A673 (cell line): Measurements from ENCODE around the gene ARID3B. TPM values are rescaled to one million over a fixed set of nuclear protein-coding genes. Genes with fewer than 3 reads are reported as not detected.

Experiments used
- BruUV-seq: library from RNA; stranded (reverse); fragments of 400-500 nt; replicated peaks from 2 replicates; lab custom pipeline; 2021; lab: Mats Ljungman, UMichigan
- CTCF ChIA-PET: fragments of 300-600 bp; sonication (Branson Sonifier 250); formaldehyde crosslinking; loops from one replicate; lab custom pipeline; 2022; ENCODE audit warnings: antibody characterized with exemption; lab: Charles Lee
- POLR2A ChIA-PET: fragments of 300-600 bp; sonication (Branson Sonifier 250); formaldehyde crosslinking; loops from one replicate; lab custom pipeline; 2022; ENCODE audit warnings: antibody characterized with exemption; ENCODE audit not compliant: low non-redundant PET; lab: Charles Lee
- DNase-seq: peaks from one replicate; pipeline ENCODE4 v3.0.0-alpha.2; 2015; ENCODE audit warnings: low spot score
- H3K27ac ChIP-seq: fragments of 200-600 bp; sonication (generic); 2 replicates; pipeline ENCODE4 v1.5.1; 2016; ENCODE audit warnings: mixed run types, low read depth, mild to moderate bottlenecking, mixed read lengths, antibody characterized with exemption, low read length; ENCODE audit not compliant: poor library complexity, severe bottlenecking
- H3K27me3 ChIP-seq: fragments of 200-600 bp; sonication (generic); replicated peaks from 2 replicates; pipeline ENCODE4 v1.6.1; 2017; ENCODE audit warnings: mixed run types, low read depth, mild to moderate bottlenecking, mixed read lengths, antibody characterized with exemption, low read length; ENCODE audit not compliant: insufficient read depth, poor library complexity
- H3K36me3 ChIP-seq: fragments of 200-600 bp; sonication (generic); 2 replicates; pipeline ENCODE4 v1.6.1; 2016; ENCODE audit warnings: mixed run types, mild to moderate bottlenecking, mixed read lengths, antibody characterized with exemption, low read length; ENCODE audit not compliant: insufficient read depth, poor library complexity, severe bottlenecking
- H3K4me1 ChIP-seq: fragments of 200-600 bp; sonication (generic); 2 replicates; pipeline ENCODE4 v1.6.1; 2017; ENCODE audit warnings: mixed run types, mild to moderate bottlenecking, mixed read lengths, antibody characterized with exemption, low read length; ENCODE audit not compliant: insufficient read depth, poor library complexity, severe bottlenecking
- H3K4me3 ChIP-seq: fragments of 200-600 bp; sonication (generic); 2 replicates; pipeline ENCODE4 v1.5.1; 2016; ENCODE audit warnings: low read depth, mixed run types, mild to moderate bottlenecking, mixed read lengths, low read length; ENCODE audit not compliant: poor library complexity, severe bottlenecking
- H3K9me3 ChIP-seq: fragments of 200-600 bp; sonication (generic); 2 replicates; pipeline ENCODE4 v1.6.1; 2016; ENCODE audit warnings: mixed run types, low read depth, mild to moderate bottlenecking, mixed read lengths, antibody characterized with exemption, low read length; ENCODE audit not compliant: poor library complexity, severe bottlenecking
- CTCF ChIP-seq: fragments of 300-800, 200-600 bp; sonication (generic); conservative IDR thresholded peaks from 2 replicates; pipeline ENCODE4 v1.5.1; 2017; ENCODE audit warnings: low read depth, mild to moderate bottlenecking, antibody characterized with exemption, low read length, moderate library complexity, mixed read lengths
- EZH2 ChIP-seq: fragments of 200-600 bp; sonication (generic); IDR thresholded peaks from 2 replicates; pipeline ENCODE4 v1.6.1; 2017; ENCODE audit warnings: borderline replicate concordance, low read depth, mild to moderate bottlenecking, mixed read lengths, antibody characterized with exemption, low read length; ENCODE audit not compliant: poor library complexity, severe bottlenecking
- intact Hi-C: fragments of 100-400 bp; cut with micrococcal nuclease; formaldehyde crosslinking; loops from one replicate; pipeline ENCODE4 v1.10.0; 2022; ENCODE audit not compliant: unreplicated experiment
- total RNA-seq: library from RNA; stranded (reverse); gene quantifications from 2 replicates; pipeline ENCODE4 v1.2.3, GENCODE V29; 2021

The ARID3B gene
- total RNA-seq, 1 experiment from 2014 or later: 18.3 TPM

DNA sequence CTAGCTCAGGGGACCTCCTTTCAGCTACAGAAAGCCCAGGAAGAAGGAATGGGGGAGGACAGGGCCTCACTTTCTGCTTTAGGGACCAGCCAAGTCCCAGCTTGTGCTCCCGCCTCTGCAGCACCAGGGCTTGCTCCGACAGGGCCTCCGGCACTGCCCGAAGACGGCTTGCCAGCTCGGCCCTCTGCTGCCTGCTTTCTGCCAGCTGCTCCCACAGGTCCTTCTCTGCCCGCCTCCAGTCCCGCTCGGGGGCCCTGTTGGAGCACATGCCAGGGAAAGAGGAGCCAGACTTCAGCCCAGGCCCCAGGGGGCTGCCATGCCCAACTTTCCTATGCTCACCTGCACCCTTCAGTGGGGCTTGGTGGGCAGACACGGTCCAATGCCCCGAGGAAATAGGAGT is 70.3 kb downstream of the ARID3B start:
- ChIA-PET CTCF (no interaction called here), POLR2A (no interaction called here)
- intact Hi-C loops: no loop called here
- no peak for DNase-seq
- TF ChIP-seq EZH2 (no peak), CTCF (no peak)
- peaks cover 5% of the 10 kb centered on the region for H3K4me1 ChIP-seq
- H3K27ac ChIP-seq: no peak overlapping the region
- no TSS peak for BruUV-seq
- H3K4me3 ChIP-seq: no peak overlapping the region
- no peaks in the 10 kb centered on the region for H3K27me3 ChIP-seq
- H3K9me3 ChIP-seq: no peaks in the 10 kb centered on the region
- H3K36me3 ChIP-seq: no peaks in the 10 kb centered on the region

- no peaks in the 10 kb centered on the region for H3K9me3 ChIP-seq
- TF ChIP-seq CTCF (no peak), EZH2 (no peak)
- peaks cover 7% of the 10 kb centered on the region for H3K4me1 ChIP-seq
- no peak overlapping the region for H3K27ac ChIP-seq
- ChIA-PET POLR2A (no interaction called here), CTCF (no interaction called here)
- no peaks in the 10 kb centered on the region for H3K36me3 ChIP-seq
- intact Hi-C loops: no loop called here
- H3K4me3 ChIP-seq: no peak overlapping the region
- BruUV-seq: no TSS peak
- no peaks in the 10 kb centered on the region for H3K27me3 ChIP-seq
- no peak for DNase-seq
Observed at GRCh38 chr15:74611834-74612233, 70.8 kb downstream of the ARID3B start.

GRCh38 chr15:74612677-74613076 is 71.7 kb downstream of the ARID3B start:
- CTCF ChIA-PET: interaction anchor here (0.6 to 1.6 kb wide), 2 partner anchors 19 to 558 kb away, joined by 4 to 5 read pairs; no protein-coding TSS in a partner anchor
- no peaks in the 10 kb centered on the region for H3K27me3 ChIP-seq
- intact Hi-C loops: no loop called here
- no TSS peak for BruUV-seq
- no peaks in the 10 kb centered on the region for H3K36me3 ChIP-seq
- no peak overlapping the region for H3K4me3 ChIP-seq
- TF ChIP-seq CTCF (no peak), EZH2 (no peak)
- H3K27ac ChIP-seq: no peak overlapping the region
- peaks cover 13% of the 10 kb centered on the region for H3K4me1 ChIP-seq
- no peak for DNase-seq
- no peaks in the 10 kb centered on the region for H3K9me3 ChIP-seq
- POLR2A ChIA-PET: no interaction called here
